OCI-LY7 (cell line): Measurements from ENCODE around the gene KDM1B. TPM values are rescaled to one million over a fixed set of nuclear protein-coding genes. Genes with fewer than 3 reads are reported as not detected.

Experiments
- BruUV-seq: library from RNA; stranded (reverse); fragments of 400-500 nt; replicated peaks from 2 replicates; lab custom pipeline; 2021; lab: Mats Ljungman, UMichigan
- CTCF ChIA-PET: fragments of 300-600 bp; sonication (Branson Sonifier 250); formaldehyde crosslinking; loops from one replicate; lab custom pipeline; 2022; ENCODE audit warnings: antibody characterized with exemption; ENCODE audit not compliant: unreplicated experiment; lab: Charles Lee
- POLR2A ChIA-PET: fragments of 300-600 bp; sonication (Branson Sonifier 250); formaldehyde crosslinking; loops from one replicate; lab custom pipeline; 2022; ENCODE audit warnings: antibody characterized with exemption; lab: Charles Lee
- DNase-seq: peaks from one replicate; pipeline ENCODE4 v3.0.0-alpha.2; 2015; ENCODE audit warnings: low spot score
- H2AFZ ChIP-seq: fragments of 200-600 bp; sonication (generic), shearing (Covaris generic); 2 replicates; pipeline ENCODE4 v1.6.1; 2014; ENCODE audit warnings: mild to moderate bottlenecking, antibody characterized with exemption, low read length, moderate library complexity
- H3K27ac ChIP-seq: fragments of 200-600 bp; sonication (generic); 2 replicates; pipeline ENCODE4 v1.5.1; 2014; ENCODE audit warnings: mixed run types, low read depth, mild to moderate bottlenecking, moderate library complexity, low read length, inconsistent platforms; ENCODE audit not compliant: poor library complexity, severe bottlenecking
- H3K36me3 ChIP-seq: fragments of 200-600 bp; sonication (generic); 2 replicates; pipeline ENCODE4 v1.6.1; 2014; ENCODE audit warnings: mild to moderate bottlenecking, antibody characterized with exemption, low read length, moderate library complexity, mixed read lengths; ENCODE audit not compliant: insufficient read depth
- H3K4me1 ChIP-seq: fragments of 200-600 bp; sonication (generic); 2 replicates; pipeline ENCODE4 v1.5.1; 2014; ENCODE audit warnings: mild to moderate bottlenecking, low read length; ENCODE audit not compliant: insufficient read depth, poor library complexity, severe bottlenecking
- H3K4me2 ChIP-seq: fragments of 200-600 bp; sonication (generic); 2 replicates; pipeline ENCODE4 v1.6.1; 2014; ENCODE audit warnings: mild to moderate bottlenecking, low read length
- H3K4me3 ChIP-seq: fragments of 200-600 bp; sonication (generic); 2 replicates; pipeline ENCODE4 v1.5.1; 2014; ENCODE audit warnings: mild to moderate bottlenecking, low read depth, low read length; ENCODE audit not compliant: poor library complexity, severe bottlenecking
- H3K79me2 ChIP-seq: fragments of 200-600 bp; sonication (generic); 2 replicates; pipeline ENCODE4 v1.6.1; 2016; ENCODE audit warnings: low read depth, mild to moderate bottlenecking, low read length, moderate library complexity, mixed read lengths; ENCODE audit not compliant: insufficient read depth
- H3K9me2 ChIP-seq: fragments of 200-600 bp; sonication (generic); 2 replicates; pipeline ENCODE4 v1.6.1; 2016; ENCODE audit warnings: mild to moderate bottlenecking, low read length, mixed read lengths; ENCODE audit not compliant: insufficient read depth
- H3K9me3 ChIP-seq: fragments of 200-600 bp; sonication (generic); 2 replicates; pipeline ENCODE4 v1.6.1; 2014; ENCODE audit warnings: mild to moderate bottlenecking, mixed run types, low read length, mixed read lengths
- H4K20me1 ChIP-seq: fragments of 200-600 bp; sonication (generic); 2 replicates; pipeline ENCODE4 v1.6.1; 2014; ENCODE audit warnings: mild to moderate bottlenecking, antibody characterized with exemption, low read length, moderate library complexity, mixed read lengths; ENCODE audit not compliant: insufficient read depth
- CTCF ChIP-seq: fragments of 200-600 bp; sonication (generic); conservative IDR thresholded peaks from 2 replicates; pipeline ENCODE4 v1.5.1; 2014; ENCODE audit warnings: mild to moderate bottlenecking, antibody characterized with exemption, low read length, moderate library complexity, mixed read lengths
- EZH2phosphoT487 ChIP-seq: fragments of 200-600 bp; sonication (generic); IDR thresholded peaks from 2 replicates; pipeline ENCODE4 v1.6.1; 2018; ENCODE audit warnings: low read depth, borderline replicate concordance, mild to moderate bottlenecking, mixed run types, antibody characterized with exemption, low read length, moderate library complexity, mixed read lengths
- intact Hi-C: fragments of 100-400 bp; cut with micrococcal nuclease; formaldehyde crosslinking; loops from one replicate; pipeline ENCODE4 v1.10.0; 2022; ENCODE audit not compliant: unreplicated experiment
- total RNA-seq, 2 experiments: library from RNA; depleted of rRNA in 1 of 2; stranded (reverse); fragments of >200 nt in 1 of 2; shearing (Covaris generic) in 1 of 2; gene quantifications; 2 replicates each; pipeline ENCODE4 v1.2.3, GENCODE V29; 2014 to 2022

Gene KDM1B
- total RNA-seq, 2 experiments from 2014 or later: 37.6 to 56.4 TPM

GRCh38 chr6:18151801-18152200 is 3.4 kb upstream of the KDM1B start:
- H4K20me1 ChIP-seq: no peaks in the 10 kb centered on the region
- no peak overlapping the region for H3K4me2 ChIP-seq
- ChIA-PET POLR2A (interaction anchor here (0.7 kb wide), 1 partner anchor 11 kb away, joined by 3 read pairs; no protein-coding TSS in a partner anchor), CTCF (no interaction called here)
- no TSS peak for BruUV-seq
- no peak overlapping the region for H3K4me3 ChIP-seq
- no peak overlapping the region for H2AFZ ChIP-seq
- intact Hi-C loops: loop anchor here (10.0 kb wide), 2 partner anchors 353 to 1637 kb away; no protein-coding TSS in a partner anchor
- peaks cover 19% of the 10 kb centered on the region for H3K36me3 ChIP-seq
- H3K9me2 ChIP-seq: no peaks in the 10 kb centered on the region
- H3K27ac ChIP-seq: no peak overlapping the region
- TF ChIP-seq EZH2phosphoT487 (no peak), CTCF (no peak)
- peaks cover 24% of the 10 kb centered on the region for H3K4me1 ChIP-seq
- no peak for DNase-seq
- H3K79me2 ChIP-seq: peaks cover 11% of the 10 kb centered on the region; the same call in 1 of the 2 replicates
- no peaks in the 10 kb centered on the region for H3K9me3 ChIP-seq

DNA sequence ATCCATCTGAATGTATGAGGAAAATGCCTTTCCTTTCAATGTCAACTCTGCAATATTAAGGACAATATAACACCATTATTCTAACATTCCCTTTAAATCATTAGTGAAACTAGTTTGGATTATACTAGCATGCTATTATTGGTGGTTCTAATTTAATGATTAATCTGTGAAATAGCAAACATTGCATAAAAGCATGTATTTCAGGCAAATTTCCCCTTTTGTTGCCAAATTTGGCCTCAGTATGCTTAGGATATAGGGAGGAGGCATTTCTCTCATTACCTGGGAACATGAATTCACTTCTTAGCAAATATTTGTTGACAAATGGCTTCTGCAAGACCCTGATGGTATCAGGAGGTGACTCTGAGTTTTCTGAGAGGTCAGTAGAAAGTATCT is 1.9 kb upstream of the KDM1B start:
- H3K79me2 ChIP-seq: peaks cover 19% of the 10 kb centered on the region; the same call in 1 of the 2 replicates
- intact Hi-C loops: loop anchor here (10.0 kb wide), 2 partner anchors 351 to 1639 kb away; no protein-coding TSS in a partner anchor
- DNase-seq: no peak
- TF ChIP-seq CTCF (no peak), EZH2phosphoT487 (no peak)
- POLR2A ChIA-PET: interaction anchor here (0.7 kb wide), 1 partner anchor 17 kb away, joined by 4 read pairs; no protein-coding TSS in a partner anchor
- peaks cover 30% of the 10 kb centered on the region for H3K4me1 ChIP-seq
- no peak overlapping the region for H3K27ac ChIP-seq
- H2AFZ ChIP-seq: no peak overlapping the region; the same call in 1 of the 2 replicates
- no peaks in the 10 kb centered on the region for H3K9me3 ChIP-seq
- H4K20me1 ChIP-seq: no peaks in the 10 kb centered on the region
- no TSS peak for BruUV-seq
- CTCF ChIA-PET: no interaction called here
- H3K4me3 ChIP-seq: peak overlapping the region; percentile 98
- peak overlapping the region; percentile 87 for H3K4me2 ChIP-seq
- H3K36me3 ChIP-seq: peaks cover 15% of the 10 kb centered on the region
- no peaks in the 10 kb centered on the region for H3K9me2 ChIP-seq
